NCI-H82 (cell line): ENCODE data around the gene SLIT3.

ENCODE experiments used
- DNase-seq: peaks from one replicate; lab custom pipeline; 2025; lab: John Stamatoyannopoulos, UW

The SLIT3 gene

DNA sequence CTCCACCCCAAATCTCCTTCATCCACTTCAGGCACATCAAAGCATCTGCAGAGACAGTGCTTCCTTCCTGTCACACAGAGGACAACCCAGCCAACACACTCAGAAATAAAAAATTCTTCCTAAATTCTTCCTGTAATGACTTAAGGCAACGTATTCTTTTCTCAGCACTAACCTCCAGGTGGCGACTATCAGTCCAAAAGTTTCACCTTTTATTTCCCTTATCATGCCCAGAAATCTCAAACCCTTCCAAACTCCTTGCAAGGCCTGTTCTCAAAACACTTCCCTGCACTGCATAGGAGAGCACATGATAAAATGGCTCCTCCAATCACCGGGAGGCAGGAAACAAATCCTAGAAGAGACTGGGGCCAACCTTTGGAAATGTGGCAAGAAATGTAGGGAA, 35.1 kb downstream of the SLIT3 start:
- no peak for DNase-seq

DNA sequence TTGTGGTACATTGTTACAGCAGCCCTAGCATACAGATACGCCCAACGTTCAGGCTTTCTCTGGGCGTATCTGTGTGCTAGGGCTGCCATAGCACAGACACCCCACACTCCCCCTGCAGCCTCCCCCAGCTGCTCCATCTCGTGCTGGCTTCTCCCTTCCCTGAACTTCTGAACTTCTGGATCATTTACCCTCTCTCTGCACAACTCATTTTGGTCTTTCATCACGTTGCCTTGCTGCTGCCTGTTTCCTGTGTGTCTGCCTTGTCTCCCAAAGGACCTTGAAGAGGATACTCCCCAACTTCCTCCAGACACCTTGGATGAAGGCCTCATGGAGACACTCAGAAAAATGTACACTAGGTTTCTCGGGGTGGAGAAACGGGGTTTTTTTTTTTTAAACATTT, 37.3 kb downstream of the SLIT3 start:
- DNase-seq: no peak

- DNase-seq: no peak
Measured at GRCh38 chr5:169260896-169261569, 39.9 kb downstream of the SLIT3 start.

DNA sequence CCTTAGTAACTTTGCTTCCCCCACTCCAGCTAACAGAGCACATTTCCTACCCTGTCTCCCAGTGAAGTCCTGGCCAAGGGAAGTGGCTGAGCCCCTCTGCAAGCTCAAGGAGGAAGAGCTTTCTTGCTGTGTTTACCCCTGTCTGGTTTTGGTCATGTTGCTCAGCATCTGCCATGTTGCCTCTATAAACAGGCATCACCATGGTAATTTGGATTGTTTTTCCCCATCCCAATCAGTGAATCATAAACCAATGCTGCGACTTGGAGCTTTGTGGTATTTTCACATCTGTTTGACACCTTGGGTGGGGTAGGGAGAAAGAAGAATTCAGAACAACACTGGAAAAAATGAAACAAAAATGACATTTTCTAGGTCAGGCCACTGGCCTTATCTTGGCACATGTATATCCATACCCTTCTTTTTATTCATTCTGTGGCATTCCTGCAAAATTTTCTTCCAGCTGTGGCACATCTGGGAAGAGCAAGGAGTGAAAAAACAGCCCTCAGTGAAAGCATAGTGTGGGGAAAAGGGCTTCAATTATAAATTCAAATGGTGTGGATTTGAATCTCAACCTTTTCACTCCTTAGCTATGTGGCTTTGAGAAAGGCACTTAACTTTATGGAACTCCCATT, 42.5 kb downstream of the SLIT3 start:
- DNase-seq: no peak

- DNase-seq: no peak
Measured at GRCh38 chr5:169256191-169256590, 44.7 kb downstream of the SLIT3 start.

- DNase-seq: no peak
Measured at GRCh38 chr5:169253071-169253470, 47.9 kb downstream of the SLIT3 start.

DNA sequence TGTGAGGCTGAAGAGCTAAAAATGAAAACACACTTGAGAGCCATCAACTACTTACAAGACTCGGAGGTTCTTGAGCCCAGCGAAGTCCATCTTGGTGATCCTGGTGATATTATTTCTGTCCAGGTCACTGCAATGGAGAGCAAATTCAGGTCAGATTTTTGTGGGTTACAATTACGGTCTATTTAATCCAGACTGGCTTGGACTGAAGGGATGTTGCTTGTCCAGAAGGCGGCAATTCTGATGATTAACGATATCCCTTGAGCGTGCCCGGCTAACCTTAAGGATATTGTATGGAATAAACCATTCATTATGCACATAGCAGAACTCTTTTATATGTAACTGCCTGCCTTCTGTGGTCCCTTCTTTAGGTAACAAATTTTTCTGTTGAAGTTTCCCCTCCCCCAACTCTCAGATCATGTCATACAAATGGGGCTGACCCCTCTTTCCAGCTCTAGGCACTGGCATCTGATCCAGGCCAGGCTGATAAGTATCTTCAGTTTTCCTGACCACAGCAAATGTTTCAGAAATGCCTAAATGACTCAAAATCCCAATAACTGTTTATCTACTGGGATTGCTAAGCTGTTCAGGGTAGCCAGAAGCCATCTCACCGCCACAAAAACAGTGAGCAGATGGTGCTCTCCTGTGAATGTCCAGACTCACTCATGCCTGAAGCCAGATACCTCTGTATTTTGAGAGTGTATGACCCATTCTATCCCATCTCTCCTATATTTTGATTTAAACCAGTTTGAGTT, 49.4 kb downstream of the SLIT3 start:
- peak; percentile 32 for DNase-seq

DNA sequence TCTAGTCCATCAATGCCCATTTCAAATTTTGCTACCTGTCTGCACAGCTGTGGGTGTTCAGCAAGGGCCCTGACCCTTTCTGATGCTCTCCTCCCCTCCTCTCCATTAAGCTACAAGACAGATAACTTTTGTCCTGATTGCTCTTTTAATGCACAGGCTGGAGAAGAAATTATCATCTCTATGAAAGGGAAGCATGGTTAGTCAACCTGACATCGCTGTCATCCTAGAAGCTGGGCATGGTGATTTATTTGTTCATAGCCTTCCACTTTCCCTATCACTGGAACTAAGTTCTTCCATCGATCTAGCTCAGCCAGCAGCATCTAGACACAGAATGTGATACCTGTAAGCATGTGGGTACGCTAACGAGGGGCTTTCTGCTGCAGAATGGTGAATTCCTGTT, 50.1 kb downstream of the SLIT3 start:
- no peak for DNase-seq

DNA sequence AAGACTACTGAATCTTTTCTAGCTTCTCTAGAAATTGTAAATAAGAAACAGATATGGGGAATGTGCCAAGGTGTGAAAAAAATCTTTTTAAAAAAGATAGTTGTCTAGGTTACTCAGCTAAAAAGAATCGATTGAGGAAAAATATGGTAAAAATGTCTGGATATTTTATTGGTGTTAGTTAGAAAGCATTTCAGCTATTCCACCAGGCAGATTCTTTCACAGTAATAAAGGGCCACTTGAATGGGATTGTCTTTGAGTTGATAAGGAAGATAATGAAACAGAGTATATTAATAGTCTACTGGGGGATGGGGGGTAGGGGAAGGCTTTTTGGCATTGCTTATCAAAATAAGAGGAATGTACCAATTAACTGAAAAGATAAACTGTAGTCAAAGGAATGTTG, 51.9 kb downstream of the SLIT3 start:
- no peak for DNase-seq

- no peak for DNase-seq
Measured at GRCh38 chr5:169248550-169248949, 52.4 kb downstream of the SLIT3 start.

DNA sequence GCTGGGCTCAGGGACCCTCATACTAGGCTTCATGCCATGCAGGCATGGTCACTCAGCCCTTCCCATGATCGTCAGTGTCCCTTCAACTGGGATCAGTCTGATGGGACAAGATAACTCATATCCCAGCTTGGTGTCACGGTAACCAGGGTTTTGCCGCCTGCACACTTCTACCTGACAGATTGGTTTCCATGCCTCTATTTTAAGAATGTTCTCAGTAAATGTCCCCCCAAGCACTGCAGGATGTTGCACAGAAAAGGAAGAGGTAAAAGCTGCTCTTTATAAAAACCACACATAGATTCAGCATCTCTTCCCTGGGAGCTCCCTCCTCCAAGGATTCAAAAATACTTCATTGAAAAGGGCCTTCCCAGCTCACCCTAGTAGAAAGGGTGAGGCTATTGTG, 56.1 kb downstream of the SLIT3 start:
- no peak for DNase-seq

DNA sequence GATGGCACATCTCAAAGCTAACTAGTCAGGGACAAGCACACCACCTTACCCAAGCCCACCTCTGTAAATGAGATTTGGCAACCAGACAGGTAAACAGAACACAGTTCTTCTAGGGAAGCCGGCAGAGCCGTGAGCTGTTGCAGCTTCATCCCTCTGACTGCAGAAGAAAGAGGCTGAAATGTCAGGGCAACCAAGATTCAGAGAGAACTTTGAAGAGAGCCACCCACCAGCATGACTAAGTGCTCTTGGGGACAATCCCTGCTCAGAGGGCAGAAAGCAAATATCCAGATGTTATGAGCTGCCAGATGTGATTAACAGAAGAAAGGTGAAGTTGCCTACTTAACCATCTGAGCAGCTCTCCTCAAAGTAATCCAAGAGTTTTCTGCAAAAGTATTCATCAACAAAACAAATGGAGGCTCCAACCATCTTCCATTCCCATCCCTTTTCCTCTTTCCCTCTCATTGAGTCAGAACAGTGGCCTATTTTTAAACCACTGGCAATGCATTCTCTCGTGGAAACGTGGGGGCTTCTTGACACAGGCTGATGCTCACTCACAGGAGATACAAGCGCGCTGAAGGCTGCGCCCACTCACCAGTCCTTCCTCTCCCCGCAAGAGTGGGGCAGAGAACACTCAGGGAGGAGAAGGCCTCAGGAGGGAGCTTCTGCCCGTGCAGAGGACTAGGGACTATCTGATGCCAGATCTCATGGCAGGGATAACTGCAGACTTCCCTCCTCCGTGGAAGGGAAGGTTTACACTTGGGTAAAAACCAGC, 57.1 kb downstream of the SLIT3 start:
- no peak for DNase-seq

GRCh38 chr5:169242849-169243186, 58.1 kb downstream of the SLIT3 start:
- DNase-seq: no peak

GRCh38 chr5:169242175-169242848, 58.6 kb downstream of the SLIT3 start:
- DNase-seq: peak; percentile 59

- no peak for DNase-seq
Measured at GRCh38 chr5:169229342-169229892, 71.5 kb downstream of the SLIT3 start.

DNA sequence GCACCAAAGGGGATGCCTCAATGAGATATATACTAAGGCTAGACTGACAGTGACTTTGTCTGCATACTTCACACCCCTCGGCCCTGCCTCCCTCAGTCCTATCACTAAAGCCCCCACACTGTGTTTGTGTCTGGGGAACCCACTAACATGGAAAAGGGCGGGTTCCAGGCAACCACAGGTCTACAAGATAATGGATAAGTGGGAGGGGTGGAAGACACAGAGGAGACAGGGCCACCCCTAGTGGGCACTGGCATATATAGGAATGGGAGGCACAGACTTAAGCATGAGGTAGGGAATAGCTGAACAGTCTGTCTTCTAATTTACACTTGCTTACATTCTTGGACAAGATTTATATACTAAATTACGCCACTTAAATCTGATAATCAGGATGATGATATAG, 74.0 kb downstream of the SLIT3 start:
- peak; percentile 19 for DNase-seq

GRCh38 chr5:169225830-169226356, 75.0 kb downstream of the SLIT3 start:
- no peak for DNase-seq

DNA sequence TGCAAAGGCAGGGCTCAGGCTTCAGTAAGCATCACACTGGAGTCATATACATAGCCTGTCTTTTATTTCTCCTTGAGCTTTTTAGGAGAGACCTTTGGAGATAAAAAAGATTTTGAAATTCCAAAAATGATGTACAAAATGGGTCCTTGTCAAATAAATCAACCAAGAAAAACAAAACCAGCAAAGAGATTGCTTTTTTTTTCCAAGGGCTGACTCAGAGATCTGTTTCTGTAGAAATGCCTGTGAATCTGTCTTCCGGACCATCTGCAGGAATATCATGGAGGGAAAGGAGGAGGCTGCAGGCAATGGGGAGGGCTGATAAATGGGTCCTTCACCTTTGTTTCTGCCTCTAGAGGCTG, 77.4 kb downstream of the SLIT3 start:
- DNase-seq: no peak

GRCh38 chr5:169222934-169223594, 77.9 kb downstream of the SLIT3 start:
- peak; percentile 30 for DNase-seq

DNA sequence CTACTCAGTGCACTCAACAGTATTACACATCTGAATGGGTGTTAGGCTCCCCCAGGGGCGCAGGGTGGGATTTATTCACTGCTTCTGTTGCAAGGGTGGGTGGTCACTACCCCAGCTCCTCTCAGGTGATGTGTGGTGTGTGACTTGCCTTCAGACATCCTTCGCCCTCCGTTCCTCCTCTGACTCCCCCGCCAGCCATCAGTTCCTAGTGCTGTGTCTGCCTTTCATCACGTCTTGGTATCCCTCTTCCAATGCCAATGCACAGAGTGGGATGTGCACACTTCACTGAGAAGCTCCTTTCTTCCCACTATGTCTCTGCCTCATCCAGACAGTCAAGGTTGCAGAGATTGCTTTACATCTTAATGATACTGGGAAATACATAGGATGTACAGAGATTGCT, 79.4 kb downstream of the SLIT3 start:
- DNase-seq: no peak

GRCh38 chr5:169219961-169220360, 81.0 kb downstream of the SLIT3 start:
- no peak for DNase-seq
